Stimulated activated memory B cell treated with anti-CD40 and anti-IgM and Interleukin-4, amounts not matched to agents 10 μg/mL and 1 μg/mL and 100 μg/mL, for 72 hours (primary cell): Measurements from ENCODE around the gene ARHGAP15.
A peak's percentile ranks its signal among the peaks of the same experiment; 100 is the strongest.

ENCODE experiments used
- ATAC-seq: fragments of 150-1000 bp; cut with Tn5 transposase; 2 replicates; pipeline ENCODE4 v1.10.0; 2021
- H3K27ac Mint-ChIP-seq: one replicate; pipeline ENCODE4 v1.8.0; 2022; ENCODE audit warnings: mild to moderate bottlenecking, mixed read lengths
- H3K27me3 Mint-ChIP-seq: one replicate; pipeline ENCODE4 v1.8.0; 2022; ENCODE audit warnings: mixed read lengths
- H3K36me3 Mint-ChIP-seq: one replicate; pipeline ENCODE4 v1.8.0; 2022; ENCODE audit warnings: mixed read lengths
- H3K4me1 Mint-ChIP-seq: one replicate; pipeline ENCODE4 v1.8.0; 2022; ENCODE audit warnings: mixed read lengths
- H3K4me3 Mint-ChIP-seq: one replicate; pipeline ENCODE4 v1.8.0; 2022; ENCODE audit warnings: mild to moderate bottlenecking, moderate library complexity, mixed read lengths
- H3K9me3 Mint-ChIP-seq: one replicate; pipeline ENCODE4 v1.8.0; 2022; ENCODE audit warnings: mixed read lengths

Gene ARHGAP15

DNA sequence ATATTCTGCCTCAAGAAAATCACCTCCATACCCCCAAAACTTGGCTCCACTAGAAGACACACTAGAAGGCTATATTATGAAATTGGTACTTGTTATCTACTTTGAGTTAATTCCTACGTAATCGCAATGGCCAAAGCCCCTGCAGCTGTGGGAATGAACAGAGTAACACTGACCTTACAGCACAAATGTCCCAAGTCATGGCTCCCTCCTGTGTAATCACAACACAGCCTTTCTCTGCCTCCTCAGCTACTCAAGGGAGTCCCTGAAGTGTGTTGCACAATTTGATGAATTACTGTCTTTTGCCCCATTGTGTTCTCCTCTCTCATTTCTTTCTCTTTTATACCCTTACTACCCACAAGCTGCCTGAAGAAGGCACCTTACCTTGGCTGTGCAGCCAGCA lies 375.2 kb downstream of the ARHGAP15 start:
- H3K27ac Mint-ChIP-seq, result no peak overlapping the region
- ATAC-seq, result no peak
- peaks cover 30% of the 10 kb centered on the region for H3K4me1 Mint-ChIP-seq
- H3K36me3 Mint-ChIP-seq, result peaks cover 44% of the 10 kb centered on the region
- no peaks in the 10 kb centered on the region for H3K9me3 Mint-ChIP-seq
- H3K27me3 Mint-ChIP-seq, result no peaks in the 10 kb centered on the region
- H3K4me3 Mint-ChIP-seq, result no peak overlapping the region

- H3K36me3 Mint-ChIP-seq, result peaks cover 50% of the 10 kb centered on the region
- ATAC-seq, result no peak
- H3K4me3 Mint-ChIP-seq, result no peak overlapping the region
- H3K27ac Mint-ChIP-seq, result no peak overlapping the region
- H3K27me3 Mint-ChIP-seq, result no peaks in the 10 kb centered on the region
- peaks cover 28% of the 10 kb centered on the region for H3K4me1 Mint-ChIP-seq
- H3K9me3 Mint-ChIP-seq, result no peaks in the 10 kb centered on the region
Observed at GRCh38 chr2:143505542-143505941, 376.3 kb downstream of the ARHGAP15 start.

GRCh38 chr2:143513081-143513480 lies 383.9 kb downstream of the ARHGAP15 start:
- no peaks in the 10 kb centered on the region for H3K27me3 Mint-ChIP-seq
- ATAC-seq, result no peak
- H3K36me3 Mint-ChIP-seq, result peaks cover 79% of the 10 kb centered on the region
- no peak overlapping the region for H3K27ac Mint-ChIP-seq
- peaks cover 4% of the 10 kb centered on the region for H3K4me1 Mint-ChIP-seq
- H3K9me3 Mint-ChIP-seq, result peaks cover 5% of the 10 kb centered on the region
- H3K4me3 Mint-ChIP-seq, result no peak overlapping the region

- Mint-ChIP-seq H3K36me3 (peaks cover 82% of the 10 kb centered on the region), H3K27ac (no peak overlapping the region), H3K9me3 (peaks cover 5% of the 10 kb centered on the region), H3K4me3 (no peak overlapping the region), H3K4me1 (no peaks in the 10 kb centered on the region), H3K27me3 (no peaks in the 10 kb centered on the region)
- no peak for ATAC-seq
Observed at GRCh38 chr2:143514413-143514812, 385.2 kb downstream of the ARHGAP15 start.

DNA sequence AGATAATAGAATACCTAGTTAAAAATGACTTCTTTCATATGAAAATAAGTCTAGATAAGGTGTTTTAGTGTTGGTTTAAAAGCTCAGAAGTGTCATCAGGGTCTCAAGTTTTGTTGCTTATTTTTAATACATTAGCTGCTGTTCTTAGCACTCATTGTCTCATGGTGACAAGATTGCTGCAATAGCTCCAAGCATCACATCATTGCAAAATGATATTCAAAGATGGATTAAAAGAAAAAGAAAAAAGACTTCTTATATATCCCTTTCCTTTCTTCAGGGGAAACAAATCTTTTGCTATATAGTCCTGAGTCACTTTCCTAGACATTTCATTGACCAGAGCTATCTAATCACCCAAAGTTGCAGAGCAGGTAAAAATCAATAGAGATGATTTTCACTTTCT lies 386.1 kb downstream of the ARHGAP15 start:
- Mint-ChIP-seq H3K4me1 (no peaks in the 10 kb centered on the region), H3K27ac (no peak overlapping the region), H3K27me3 (no peaks in the 10 kb centered on the region), H3K4me3 (no peak overlapping the region), H3K36me3 (peaks cover 88% of the 10 kb centered on the region), H3K9me3 (peaks cover 5% of the 10 kb centered on the region)
- ATAC-seq, result no peak

GRCh38 chr2:143519521-143519920 lies 390.3 kb downstream of the ARHGAP15 start:
- no peaks in the 10 kb centered on the region for H3K9me3 Mint-ChIP-seq
- no peak overlapping the region for H3K4me3 Mint-ChIP-seq
- no peak for ATAC-seq
- H3K36me3 Mint-ChIP-seq, result peaks cover 70% of the 10 kb centered on the region
- no peak overlapping the region for H3K27ac Mint-ChIP-seq
- H3K27me3 Mint-ChIP-seq, result no peaks in the 10 kb centered on the region
- H3K4me1 Mint-ChIP-seq, result peaks cover 8% of the 10 kb centered on the region

DNA sequence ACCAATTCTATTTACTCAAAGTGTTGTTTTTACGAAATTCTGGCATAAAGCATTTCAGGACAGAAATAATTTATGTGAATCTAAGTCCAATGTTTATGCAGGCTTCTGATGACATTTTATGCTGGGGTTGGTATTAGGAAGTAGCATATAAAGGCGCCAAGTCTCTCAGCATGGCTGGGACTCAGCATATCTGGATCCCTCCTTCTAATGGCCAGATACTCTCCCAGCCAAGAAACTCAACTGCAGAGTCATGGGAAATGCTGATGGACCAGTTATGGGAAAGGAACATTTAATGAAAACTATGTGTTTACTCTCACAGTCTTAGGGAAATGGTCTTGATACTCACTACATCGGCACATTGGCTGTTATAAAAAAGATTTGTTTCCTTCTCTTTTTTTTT lies 392.2 kb downstream of the ARHGAP15 start:
- Mint-ChIP-seq H3K27me3 (no peaks in the 10 kb centered on the region), H3K9me3 (no peaks in the 10 kb centered on the region), H3K4me3 (no peak overlapping the region), H3K36me3 (peaks cover 65% of the 10 kb centered on the region), H3K27ac (no peak overlapping the region), H3K4me1 (peaks cover 14% of the 10 kb centered on the region)
- no peak for ATAC-seq

- Mint-ChIP-seq H3K4me3 (no peak overlapping the region), H3K36me3 (peaks cover 55% of the 10 kb centered on the region), H3K9me3 (no peaks in the 10 kb centered on the region), H3K4me1 (peaks cover 14% of the 10 kb centered on the region), H3K27ac (no peak overlapping the region), H3K27me3 (no peaks in the 10 kb centered on the region)
- ATAC-seq, result no peak
Observed at GRCh38 chr2:143522699-143523098, 393.5 kb downstream of the ARHGAP15 start.

DNA sequence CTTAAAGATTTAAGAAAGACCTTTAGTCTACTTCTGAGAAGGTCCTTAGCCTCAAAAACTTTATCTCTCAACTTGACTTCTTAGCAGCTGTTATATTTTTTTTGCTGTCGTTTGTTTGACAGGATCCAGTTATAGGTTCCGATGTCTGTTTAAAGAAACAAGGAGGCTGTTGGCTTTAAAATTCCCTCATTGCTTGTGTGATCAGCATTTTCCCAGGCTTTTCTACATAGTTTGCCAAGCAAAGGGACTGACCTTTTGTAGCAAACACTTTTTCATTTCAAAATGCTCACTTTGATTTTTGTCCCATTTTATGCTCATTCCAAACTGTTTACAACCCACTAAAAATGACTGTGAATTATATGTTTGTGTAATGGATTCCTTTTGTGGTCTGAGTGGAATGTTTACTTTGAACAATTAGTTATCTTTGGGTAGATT lies 394.9 kb downstream of the ARHGAP15 start:
- Mint-ChIP-seq H3K4me3 (no peak overlapping the region), H3K27ac (no peak overlapping the region), H3K36me3 (peaks cover 49% of the 10 kb centered on the region), H3K27me3 (no peaks in the 10 kb centered on the region), H3K9me3 (no peaks in the 10 kb centered on the region), H3K4me1 (peaks cover 14% of the 10 kb centered on the region)
- no peak for ATAC-seq

DNA sequence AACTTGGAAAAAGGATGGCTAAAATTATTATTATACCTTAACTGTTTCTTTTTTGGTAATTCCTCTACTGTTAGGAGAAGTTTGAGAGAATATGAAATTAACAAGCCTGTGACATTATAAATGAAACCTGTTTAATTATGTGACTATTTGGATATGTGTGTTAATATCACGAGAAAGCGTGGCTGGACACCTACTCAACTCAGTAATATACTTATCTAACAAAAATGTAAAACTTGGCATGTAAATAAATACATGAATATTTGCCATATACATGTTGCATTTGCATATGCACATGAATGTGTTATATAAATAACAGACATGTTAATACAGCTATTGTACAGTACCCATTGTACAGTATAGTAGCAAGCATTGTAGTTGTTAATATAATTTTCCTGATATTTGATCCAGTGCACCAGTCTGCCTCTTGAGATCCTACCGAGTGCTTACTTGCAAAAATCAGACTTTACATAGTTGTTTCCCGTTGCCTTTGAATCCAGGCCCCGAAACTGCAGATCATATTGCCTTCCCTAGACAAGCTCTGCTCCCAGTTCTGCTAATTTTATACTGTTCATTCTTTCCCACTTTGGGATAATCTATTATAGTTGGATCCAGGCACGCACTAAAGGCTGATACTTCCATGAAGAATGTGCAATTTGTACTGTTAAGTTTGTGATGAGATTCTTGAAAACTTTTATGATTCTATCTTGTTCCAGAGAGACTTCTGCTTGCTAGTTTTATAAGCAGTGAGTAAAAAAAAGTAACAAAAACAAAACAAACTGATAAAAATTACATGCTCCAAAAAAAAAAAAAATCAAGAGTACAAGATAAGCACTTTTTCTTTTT lies 395.6 kb downstream of the ARHGAP15 start:
- Mint-ChIP-seq H3K27ac (peak overlapping the region; percentile 35), H3K4me3 (no peak overlapping the region), H3K36me3 (peaks cover 51% of the 10 kb centered on the region), H3K27me3 (no peaks in the 10 kb centered on the region), H3K9me3 (no peaks in the 10 kb centered on the region), H3K4me1 (peaks cover 14% of the 10 kb centered on the region)
- no peak for ATAC-seq

- no peak for ATAC-seq
- Mint-ChIP-seq H3K4me3 (no peak overlapping the region), H3K27ac (peak overlapping the region; percentile 35), H3K36me3 (peaks cover 51% of the 10 kb centered on the region), H3K9me3 (no peaks in the 10 kb centered on the region), H3K4me1 (peaks cover 14% of the 10 kb centered on the region), H3K27me3 (no peaks in the 10 kb centered on the region)
Observed at GRCh38 chr2:143525402-143525860, 396.2 kb downstream of the ARHGAP15 start.

GRCh38 chr2:143526498-143526897 lies 397.3 kb downstream of the ARHGAP15 start:
- H3K36me3 Mint-ChIP-seq, result peaks cover 53% of the 10 kb centered on the region
- H3K4me3 Mint-ChIP-seq, result no peak overlapping the region
- ATAC-seq, result no peak
- H3K27me3 Mint-ChIP-seq, result no peaks in the 10 kb centered on the region
- H3K4me1 Mint-ChIP-seq, result peaks cover 19% of the 10 kb centered on the region
- H3K9me3 Mint-ChIP-seq, result no peaks in the 10 kb centered on the region
- no peak overlapping the region for H3K27ac Mint-ChIP-seq

DNA sequence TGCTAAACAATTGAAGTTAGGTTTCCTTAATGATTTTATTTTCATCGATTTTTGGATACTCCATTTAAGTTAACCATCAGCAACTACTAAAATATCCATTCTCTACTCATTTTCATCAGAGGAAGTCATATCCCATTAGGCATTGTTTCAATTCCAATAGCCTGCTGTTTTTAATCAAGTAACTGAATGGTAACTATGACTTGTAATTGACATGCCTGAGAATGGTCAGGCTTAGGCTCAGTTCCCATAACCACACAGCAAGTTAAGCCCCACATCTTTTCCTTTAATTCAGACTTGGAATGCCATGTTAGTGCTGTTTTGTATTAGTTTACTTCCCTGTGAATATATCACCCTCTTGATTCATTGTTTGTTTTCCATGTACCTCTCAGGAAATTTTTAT lies 398.8 kb downstream of the ARHGAP15 start:
- Mint-ChIP-seq H3K9me3 (no peaks in the 10 kb centered on the region), H3K36me3 (peaks cover 46% of the 10 kb centered on the region), H3K4me3 (no peak overlapping the region), H3K27ac (no peak overlapping the region), H3K4me1 (peaks cover 11% of the 10 kb centered on the region), H3K27me3 (no peaks in the 10 kb centered on the region)
- no peak for ATAC-seq

DNA sequence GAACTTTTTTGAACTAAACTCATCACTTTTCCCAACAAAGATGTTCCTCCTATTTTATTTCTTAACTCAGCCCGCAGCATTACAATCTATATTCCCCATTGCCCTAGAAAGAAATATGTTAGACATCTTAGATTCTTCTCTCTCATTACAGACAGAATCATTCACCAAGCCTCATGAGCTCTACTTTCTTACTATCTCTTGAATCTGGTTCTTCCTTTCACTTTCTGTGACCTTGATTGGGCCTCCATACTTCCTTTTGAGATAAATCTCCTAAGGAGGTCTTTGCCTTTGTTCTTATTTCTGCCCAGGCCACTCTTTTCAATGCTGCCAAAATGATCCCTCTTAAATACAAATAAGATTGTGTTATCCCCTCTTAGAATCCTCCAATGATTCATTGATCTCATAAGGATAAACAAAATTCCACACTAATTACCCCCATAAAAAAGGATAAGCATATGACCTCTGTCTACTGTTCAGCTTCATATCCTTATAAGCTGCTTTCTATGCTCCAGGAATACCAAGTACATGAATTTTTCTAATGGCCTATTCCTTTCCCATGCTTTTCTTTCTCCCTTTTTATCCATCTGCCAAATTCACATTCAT lies 400.0 kb downstream of the ARHGAP15 start:
- H3K36me3 Mint-ChIP-seq, result peaks cover 55% of the 10 kb centered on the region
- H3K27me3 Mint-ChIP-seq, result no peaks in the 10 kb centered on the region
- H3K4me3 Mint-ChIP-seq, result no peak overlapping the region
- peaks cover 4% of the 10 kb centered on the region for H3K9me3 Mint-ChIP-seq
- ATAC-seq, result no peak
- peaks cover 11% of the 10 kb centered on the region for H3K4me1 Mint-ChIP-seq
- H3K27ac Mint-ChIP-seq, result no peak overlapping the region

DNA sequence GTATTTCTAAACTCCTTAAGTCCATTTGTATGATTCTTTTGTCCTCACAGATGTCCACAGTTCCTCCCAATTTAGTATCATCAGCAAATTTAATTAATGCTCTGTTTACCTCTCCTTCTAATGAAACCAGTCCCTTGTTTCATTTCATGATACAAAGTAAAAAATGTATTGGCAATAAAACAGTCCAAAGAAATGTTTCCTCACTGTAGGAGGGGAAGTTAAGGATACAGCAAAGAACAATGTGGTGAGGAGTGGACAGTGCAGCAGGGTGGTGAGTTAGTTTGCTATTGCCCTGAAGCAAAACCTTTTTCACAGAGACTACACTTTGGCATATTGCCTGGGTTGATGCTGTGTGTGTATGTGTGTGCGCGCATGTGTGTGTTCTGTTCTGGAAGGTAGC lies 401.5 kb downstream of the ARHGAP15 start:
- Mint-ChIP-seq H3K27ac (no peak overlapping the region), H3K27me3 (no peaks in the 10 kb centered on the region), H3K4me1 (peaks cover 6% of the 10 kb centered on the region), H3K4me3 (no peak overlapping the region), H3K36me3 (peaks cover 58% of the 10 kb centered on the region), H3K9me3 (peaks cover 5% of the 10 kb centered on the region)
- no peak for ATAC-seq

DNA sequence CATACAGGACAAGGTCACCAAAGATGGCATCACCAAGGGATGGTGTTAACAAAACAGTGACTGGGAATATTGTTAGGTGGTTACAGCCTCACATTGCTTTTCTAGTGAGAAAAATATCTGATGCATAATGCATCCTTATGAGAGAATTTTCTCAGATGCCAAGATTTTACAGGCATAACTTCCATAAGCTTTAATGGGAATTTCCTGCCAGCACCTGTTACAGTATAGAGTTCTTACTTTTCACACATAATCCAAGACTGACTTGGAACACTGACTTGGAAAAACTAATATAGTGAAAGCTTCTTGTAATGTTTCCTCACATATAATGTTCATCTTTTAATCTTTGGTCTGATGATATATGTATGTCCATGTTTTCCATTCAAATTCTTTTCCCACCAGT lies 402.8 kb downstream of the ARHGAP15 start:
- no peak overlapping the region for H3K27ac Mint-ChIP-seq
- peaks cover 8% of the 10 kb centered on the region for H3K9me3 Mint-ChIP-seq
- peaks cover 5% of the 10 kb centered on the region for H3K4me1 Mint-ChIP-seq
- no peak for ATAC-seq
- H3K4me3 Mint-ChIP-seq, result no peak overlapping the region
- peaks cover 67% of the 10 kb centered on the region for H3K36me3 Mint-ChIP-seq
- no peaks in the 10 kb centered on the region for H3K27me3 Mint-ChIP-seq
